GM12891 (cell line): ENCODE results near the gene FAM193A.

Experiments used
- PAX5 ChIP-seq: IDR thresholded peaks from 2 replicates; pipeline ENCODE4 v1.6.1; 2011; ENCODE audit warnings: low read length, moderate library complexity, mild to moderate bottlenecking; ENCODE audit not compliant: insufficient read depth, severe bottlenecking
- POLR2A ChIP-seq: IDR thresholded peaks from 2 replicates; pipeline ENCODE4 v1.6.1; 2011; ENCODE audit warnings: low read depth, low read length, control low read depth
- POLR2AphosphoS5 ChIP-seq: IDR thresholded peaks from 2 replicates; pipeline ENCODE4 v1.6.1; 2011; ENCODE audit warnings: low read depth, low read length, control low read depth
- POU2F2 ChIP-seq: IDR thresholded peaks from 2 replicates; pipeline ENCODE4 v1.6.1; 2011; ENCODE audit warnings: low read depth, mild to moderate bottlenecking, control low read depth, low read length, moderate library complexity
- SPI1 ChIP-seq: IDR thresholded peaks from 2 replicates; pipeline ENCODE4 v1.6.1; 2011; ENCODE audit warnings: low read depth, low read length, control low read depth
- TAF1 ChIP-seq: IDR thresholded peaks from 2 replicates; pipeline ENCODE4 v1.6.1; 2011; ENCODE audit warnings: low read depth, low read length, control low read depth

- no peak for TF ChIP-seq POLR2AphosphoS5
- TF ChIP-seq POLR2A, result no peak
- TF ChIP-seq SPI1, result no peak
- no peak for TF ChIP-seq POU2F2
- TF ChIP-seq PAX5, result no peak
- no peak for TF ChIP-seq TAF1
Measured at GRCh38 chr4:2591189-2591588, 54.7 kb downstream of the FAM193A start.
